GM19328 (cell line): ENCODE measurements around the gene RBM6.

Experiments
- ATAC-seq: cut with Tn5 transposase; IDR thresholded peaks from one replicate; pipeline ENCODE4 v1.9.1; 2021; ENCODE audit warnings: mild to moderate bottlenecking, moderate library complexity; ENCODE audit not compliant: unreplicated experiment

The RBM6 gene

DNA sequence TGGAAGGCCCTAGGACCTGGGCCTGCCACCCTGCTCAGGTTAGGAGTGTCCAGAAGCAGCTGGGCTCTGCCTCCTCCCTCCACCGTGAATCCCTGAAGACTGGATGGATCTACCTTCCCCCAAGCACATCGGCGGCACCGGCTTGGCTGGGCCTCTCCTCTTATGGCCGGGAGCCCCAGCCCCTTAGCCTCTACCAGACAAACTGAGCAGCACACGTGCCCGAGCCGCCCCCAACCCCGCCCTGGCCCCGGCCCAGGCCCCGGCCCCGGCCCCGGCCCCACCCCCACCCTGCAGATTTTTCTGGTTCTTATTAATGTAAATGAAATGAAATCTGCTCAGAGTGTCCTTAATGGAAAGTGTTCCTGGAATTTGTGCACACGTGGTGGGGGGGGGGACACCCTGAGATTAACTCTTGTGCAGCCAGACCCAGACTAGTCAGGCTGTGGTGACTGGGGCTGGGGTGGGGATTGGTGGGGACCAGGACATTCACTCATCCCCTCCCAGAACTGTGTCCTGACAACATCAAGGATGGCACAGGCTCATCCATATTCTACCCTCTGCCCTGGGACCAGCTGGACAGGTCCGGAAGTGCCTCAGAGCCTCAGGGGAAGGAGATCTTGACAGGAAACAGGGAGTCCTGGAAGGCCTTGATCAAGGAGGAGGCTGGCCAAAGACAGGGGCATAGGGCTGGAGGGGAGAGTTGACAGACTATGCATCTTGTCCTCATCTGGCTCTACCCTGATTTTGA is 184.3 kb downstream of the RBM6 start:
- no peak for ATAC-seq

DNA sequence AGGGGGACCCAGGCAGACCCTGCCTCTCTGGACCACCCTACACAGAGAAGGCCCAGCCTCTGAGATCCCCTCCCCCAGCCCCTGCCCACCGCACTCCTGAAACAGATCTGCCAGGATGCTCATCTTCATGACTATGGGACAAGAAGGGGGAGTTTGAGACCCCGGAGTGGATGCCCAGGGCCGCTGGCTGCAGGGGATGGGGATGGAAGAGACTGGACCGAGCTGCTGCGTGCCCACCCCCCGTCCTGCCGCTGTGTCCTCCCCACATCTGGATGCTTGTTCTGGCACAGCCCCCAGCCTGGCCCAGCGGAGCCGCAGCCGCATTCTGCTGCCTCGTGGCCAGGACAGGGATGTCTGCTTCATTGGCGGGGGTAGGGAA is 184.8 kb downstream of the RBM6 start:
- ATAC-seq: no peak

DNA sequence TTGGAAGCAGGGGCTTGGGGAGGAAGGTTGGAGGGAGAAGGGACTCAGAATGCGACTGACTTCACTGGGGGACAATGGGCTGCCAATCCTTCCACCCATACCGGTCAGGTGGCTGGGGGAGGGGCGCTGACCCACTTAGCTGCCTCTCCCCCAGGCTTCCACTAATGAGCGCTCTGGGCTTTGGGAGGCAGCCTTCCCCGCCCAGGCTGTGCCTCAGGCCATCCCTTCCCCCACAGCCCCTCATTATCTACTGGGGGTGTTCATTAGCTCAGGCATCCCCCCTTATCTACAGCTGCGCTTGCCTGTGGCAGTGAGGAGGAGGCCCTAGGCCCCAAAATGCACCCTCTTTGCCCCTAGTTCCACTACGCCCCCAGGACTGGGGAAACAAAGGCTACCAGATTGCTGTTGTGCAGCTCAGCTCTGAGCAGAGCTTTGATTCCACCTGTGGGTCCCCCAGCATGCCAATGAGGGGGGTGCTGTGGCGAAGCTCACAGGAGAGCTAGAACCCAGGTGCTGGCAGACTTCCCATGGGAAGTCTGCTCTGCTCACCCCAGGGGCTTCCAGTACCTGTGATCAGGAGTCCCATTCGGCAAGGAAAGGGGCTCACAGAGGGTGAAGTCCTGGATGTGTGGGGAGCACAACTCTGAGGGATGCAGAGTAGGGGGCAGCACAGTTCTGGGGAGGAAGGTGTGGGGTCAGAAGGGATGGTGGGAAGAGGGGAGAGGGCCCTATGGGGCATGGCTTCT is 185.8 kb downstream of the RBM6 start:
- no peak for ATAC-seq

DNA sequence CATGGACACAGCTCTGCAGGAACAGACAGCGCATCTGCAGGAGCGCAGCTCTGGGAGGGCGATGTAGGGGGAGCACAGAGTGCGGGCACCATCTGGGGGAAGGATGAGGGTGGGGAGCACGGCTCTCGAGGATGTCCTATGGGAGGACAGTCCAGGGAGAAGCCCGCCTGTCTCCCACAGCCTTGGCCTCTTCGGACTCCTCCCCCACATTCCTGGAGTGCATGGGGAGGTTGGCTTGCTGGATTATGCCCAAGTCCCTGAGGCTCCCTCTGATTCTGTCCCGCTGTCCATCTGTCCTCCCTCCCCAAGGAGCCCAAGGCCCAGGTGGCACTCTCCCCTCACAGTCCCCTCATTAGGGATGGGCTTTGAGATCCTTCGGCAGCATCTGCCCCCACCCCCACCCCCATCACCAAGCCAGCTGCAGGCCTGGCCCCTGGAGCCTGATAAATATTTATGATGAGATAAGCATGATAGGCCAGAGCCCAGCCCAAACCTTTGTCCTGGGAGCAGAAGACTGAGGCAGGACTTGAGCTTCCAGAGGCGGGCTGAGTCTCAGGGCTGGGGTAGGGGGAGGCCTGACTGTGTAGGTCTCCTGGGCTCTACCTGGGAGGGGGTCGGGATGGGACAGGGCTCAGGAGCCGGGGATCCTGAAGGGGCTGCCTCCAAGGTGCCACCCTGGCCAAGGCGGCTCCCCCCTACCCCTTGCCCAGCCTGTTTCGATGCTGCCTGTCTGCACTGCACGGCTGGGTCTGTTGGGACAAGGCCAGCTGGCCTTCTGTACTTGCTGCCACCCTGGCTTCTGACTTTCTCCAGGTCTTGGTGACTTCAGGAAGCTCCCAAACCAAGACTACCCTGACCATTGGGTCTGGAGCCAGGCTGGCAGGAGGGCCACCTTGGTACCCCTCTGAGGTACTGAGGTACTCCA is 186.6 kb downstream of the RBM6 start:
- ATAC-seq: no peak
